Stimulated activated CD8-positive, alpha-beta memory T cell treated with anti-CD3 and anti-CD28 coated beads, Interleukin-4, amount 100 ng/mL, for 1 hour (primary cell): ENCODE measurements around the gene KIAA1586.

Source experiments
- DNase-seq, 2 donors: peaks; one replicate each; pipeline ENCODE4 v3.0.0-alpha.2; 2020; ENCODE audit warnings: low read depth in 2 of 2, low spot score in 1 of 2

KIAA1586 gene

GRCh38 chr6:57097596-57097995, 51.1 kb downstream of the KIAA1586 start:
- no peak for DNase-seq

- no peak for DNase-seq
These were observed 56.5 kb downstream of the KIAA1586 start for GRCh38 chr6:57102976-57103375.

GRCh38 chr6:57104336-57104735, 57.8 kb downstream of the KIAA1586 start:
- no peak for DNase-seq
